ENCODE results near the gene THADA.

THADA gene

GRCh38 chr2:43216629-43217028, 379.2 kb downstream of the THADA start:
- no peak for DNase-seq

GRCh38 chr2:43215673-43216255, 380.1 kb downstream of the THADA start:
- no peak for DNase-seq

- DNase-seq: no peak
These were observed 381.6 kb downstream of the THADA start for GRCh38 chr2:43214253-43214652.

GRCh38 chr2:43212931-43213330, 382.9 kb downstream of the THADA start:
- DNase-seq: no peak

GRCh38 chr2:43212216-43212835, 383.5 kb downstream of the THADA start:
- no peak for DNase-seq

- DNase-seq: no peak
These were observed 385.2 kb downstream of the THADA start for GRCh38 chr2:43210467-43211303.

GRCh38 chr2:43210125-43210466, 385.7 kb downstream of the THADA start:
- no peak for DNase-seq

- DNase-seq: no peak
These were observed 386.6 kb downstream of the THADA start for GRCh38 chr2:43209204-43209717.

GRCh38 chr2:43207553-43208300, 388.1 kb downstream of the THADA start:
- DNase-seq: no peak

- no peak for DNase-seq
These were observed 389.2 kb downstream of the THADA start for GRCh38 chr2:43206602-43207001.

- no peak for DNase-seq
These were observed 392.5 kb downstream of the THADA start for GRCh38 chr2:43203373-43203772.

GRCh38 chr2:43202289-43202688, 393.5 kb downstream of the THADA start:
- DNase-seq: no peak

- DNase-seq: no peak
These were observed 394.3 kb downstream of the THADA start for GRCh38 chr2:43201497-43201896.

- no peak for DNase-seq
These were observed 394.8 kb downstream of the THADA start for GRCh38 chr2:43201016-43201415.

- DNase-seq: no peak
These were observed 396.0 kb downstream of the THADA start for GRCh38 chr2:43199492-43200488.

- DNase-seq: no peak
These were observed 397.6 kb downstream of the THADA start for GRCh38 chr2:43198263-43198662.

GRCh38 chr2:43197588-43197896, 398.3 kb downstream of the THADA start:
- no peak for DNase-seq

GRCh38 chr2:43196768-43197587, 398.9 kb downstream of the THADA start:
- DNase-seq: no peak

- DNase-seq: no peak
These were observed 401.5 kb downstream of the THADA start for GRCh38 chr2:43194121-43194869.

GRCh38 chr2:43193652-43194120, 402.2 kb downstream of the THADA start:
- no peak for DNase-seq

Data from NCI-H510A treated with DMSO at 0.1 percent for 48 hours (cell line).